GM21423 (cell line): Measurements from ENCODE around the gene VAMP4.
"Not testable (repeated sequence)": the region's sequence is repeated elsewhere in the genome, so short reads cannot be mapped to it uniquely, and the experiment has no call there.

ENCODE experiments used
- ATAC-seq: cut with Tn5 transposase; IDR thresholded peaks from one replicate; pipeline ENCODE4 v1.9.1; 2021; ENCODE audit warnings: mild to moderate bottlenecking, moderate library complexity; ENCODE audit not compliant: unreplicated experiment

VAMP4 gene

DNA sequence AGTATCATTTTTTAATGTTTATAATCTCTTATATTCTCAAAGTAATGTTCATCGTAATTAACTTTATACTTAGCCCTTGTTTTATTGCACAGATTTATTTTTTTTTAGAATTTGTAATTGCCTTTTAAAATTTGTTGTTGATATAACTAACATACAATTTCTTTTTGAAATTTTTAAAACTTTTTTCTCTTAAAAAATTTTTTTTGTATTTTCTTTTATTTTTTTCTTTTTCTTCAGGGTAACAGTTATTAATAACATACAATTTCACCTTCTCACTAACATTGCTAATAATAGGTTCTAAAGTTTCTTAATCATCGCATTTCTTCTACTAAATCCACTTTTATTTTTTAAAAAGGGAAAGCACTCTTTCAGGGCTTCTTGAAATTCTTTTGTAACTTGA lies 11.3 kb upstream of the VAMP4 start:
- no peak for ATAC-seq

- ATAC-seq, result no peak
These were observed 9.4 kb upstream of the VAMP4 start for GRCh38 chr1:171751221-171751620.

DNA sequence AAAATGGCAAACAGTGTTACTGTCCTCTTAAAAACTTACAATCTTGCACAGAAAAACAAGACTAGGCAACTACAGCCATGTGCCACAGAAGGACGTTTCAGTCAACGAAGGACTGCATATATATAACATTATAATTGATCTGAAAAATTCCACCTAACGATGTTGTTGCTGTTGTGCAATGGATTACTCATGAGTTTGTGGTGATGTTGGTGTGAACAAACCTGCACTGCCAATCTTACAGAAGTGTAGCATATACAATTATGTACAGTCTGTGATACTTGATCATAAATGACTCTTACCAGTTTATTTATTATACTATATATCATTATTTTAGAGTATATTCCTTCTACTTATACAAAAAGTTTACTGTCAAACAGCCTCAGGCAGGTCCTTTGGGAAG lies 6.8 kb upstream of the VAMP4 start:
- ATAC-seq, result no peak

DNA sequence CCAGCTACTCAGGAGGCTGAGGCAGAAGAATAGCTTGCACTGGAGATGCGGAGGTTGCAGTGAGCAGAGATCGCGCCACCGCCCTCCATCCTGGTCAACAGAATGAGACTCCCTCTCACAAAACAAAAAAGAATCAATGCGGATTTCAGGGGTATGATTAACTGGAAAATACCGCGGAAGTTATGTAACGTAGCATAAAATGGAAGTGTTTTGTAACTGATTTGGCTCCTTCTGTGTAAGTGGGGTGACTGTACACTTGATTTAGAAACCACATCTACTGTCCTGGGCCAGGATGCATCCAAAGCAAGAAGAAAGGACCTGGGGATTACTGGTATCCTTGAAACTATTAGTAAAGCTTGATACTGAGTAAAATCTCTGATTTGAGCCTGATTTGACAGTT lies 3.1 kb upstream of the VAMP4 start:
- no peak for ATAC-seq

- no peak for ATAC-seq
These were observed 1.4 kb upstream of the VAMP4 start for GRCh38 chr1:171743081-171743870.

- peak; percentile 0 for ATAC-seq
These were observed 685 bp upstream of the VAMP4 start for GRCh38 chr1:171742577-171742922.

- ATAC-seq, result peak; percentile 22
These were observed 636 bp downstream of the VAMP4 start for GRCh38 chr1:171740987-171741871.

DNA sequence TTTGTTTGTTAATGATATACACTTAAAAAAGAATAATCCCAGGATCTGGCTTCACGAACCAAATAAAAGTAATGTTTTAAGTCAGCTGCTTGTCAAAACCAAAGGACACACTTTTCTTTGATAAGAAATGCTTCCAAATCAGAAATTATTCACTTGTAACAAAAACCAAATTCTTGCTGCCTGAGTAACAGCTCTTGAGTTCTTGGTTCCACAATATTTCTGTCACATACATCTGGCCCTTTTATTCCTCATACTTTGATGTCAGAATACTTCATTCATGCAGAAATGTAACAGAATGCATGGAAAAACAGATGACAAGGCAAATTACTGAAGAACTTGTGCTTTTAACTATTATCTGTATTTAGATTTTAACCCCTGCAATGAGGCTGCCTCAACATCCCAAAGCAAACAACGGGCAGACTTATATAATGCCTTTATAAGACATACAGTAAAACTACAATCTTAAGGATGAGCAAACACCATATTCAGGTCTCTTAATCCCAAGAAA lies 1.5 kb downstream of the VAMP4 start:
- no peak for ATAC-seq

GRCh38 chr1:171739656-171740055 lies 2.2 kb downstream of the VAMP4 start:
- no peak for ATAC-seq

DNA sequence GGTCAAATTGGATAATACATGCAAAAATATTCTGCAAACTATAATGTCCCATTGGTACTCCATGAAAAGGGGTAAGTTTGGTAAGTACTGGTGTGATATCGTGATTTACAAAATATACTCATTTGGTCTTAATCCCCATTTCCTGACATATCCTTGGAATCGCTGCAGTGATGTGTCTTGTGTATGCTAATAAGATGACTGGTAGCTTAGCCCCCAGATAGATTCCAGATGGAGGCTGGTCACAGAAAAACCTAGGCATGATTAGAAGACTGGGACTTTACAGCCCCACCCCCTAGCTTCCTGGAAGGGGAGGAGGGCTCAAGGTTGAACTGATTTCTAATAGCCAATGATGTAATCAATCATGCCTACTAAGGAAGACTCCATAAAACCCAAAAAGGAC lies 3.0 kb downstream of the VAMP4 start:
- ATAC-seq, result no peak

- ATAC-seq, result no peak
These were observed 5.7 kb downstream of the VAMP4 start for GRCh38 chr1:171736196-171736595.

GRCh38 chr1:171730052-171730451 lies 11.8 kb downstream of the VAMP4 start:
- ATAC-seq, result no peak

DNA sequence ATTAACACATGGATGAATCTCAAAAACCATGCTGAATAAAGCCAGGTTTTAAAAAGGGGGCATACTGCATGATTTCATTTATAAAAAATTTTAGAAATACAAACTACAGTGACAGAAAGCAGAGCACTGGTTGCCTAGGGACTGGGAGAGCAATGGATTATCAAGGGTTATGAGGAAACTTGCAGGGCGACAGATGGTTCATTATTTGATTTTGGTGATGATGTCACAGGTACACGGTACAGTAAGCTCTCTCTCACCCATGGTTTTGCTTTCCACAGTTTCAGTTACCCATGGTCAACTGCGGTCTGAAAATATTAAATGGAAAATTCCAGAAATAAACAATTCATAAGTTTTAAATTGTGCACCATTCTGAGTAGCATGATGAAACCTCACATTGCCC lies 14.1 kb downstream of the VAMP4 start:
- no peak for ATAC-seq

GRCh38 chr1:171723180-171723579 lies 18.7 kb downstream of the VAMP4 start:
- not testable (repeated sequence) for ATAC-seq

DNA sequence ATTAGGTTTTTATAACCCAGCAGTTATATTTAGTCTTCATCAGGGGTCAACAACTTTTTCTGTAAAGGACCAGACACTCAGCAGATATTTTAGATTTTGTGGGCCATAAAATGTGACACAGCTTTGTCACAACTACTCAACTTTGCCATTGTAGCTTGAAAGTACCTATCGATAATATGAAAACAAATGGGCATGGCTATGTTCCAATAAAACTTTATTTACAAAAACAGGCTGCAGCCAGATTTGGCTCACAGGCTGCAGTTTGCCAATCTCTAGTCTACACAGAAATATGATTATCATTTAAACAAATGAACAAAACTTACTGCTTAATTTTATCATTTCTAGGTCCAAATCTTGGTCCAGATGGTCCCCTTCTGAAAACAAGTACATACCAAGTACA lies 23.0 kb downstream of the VAMP4 start:
- ATAC-seq, result no peak

DNA sequence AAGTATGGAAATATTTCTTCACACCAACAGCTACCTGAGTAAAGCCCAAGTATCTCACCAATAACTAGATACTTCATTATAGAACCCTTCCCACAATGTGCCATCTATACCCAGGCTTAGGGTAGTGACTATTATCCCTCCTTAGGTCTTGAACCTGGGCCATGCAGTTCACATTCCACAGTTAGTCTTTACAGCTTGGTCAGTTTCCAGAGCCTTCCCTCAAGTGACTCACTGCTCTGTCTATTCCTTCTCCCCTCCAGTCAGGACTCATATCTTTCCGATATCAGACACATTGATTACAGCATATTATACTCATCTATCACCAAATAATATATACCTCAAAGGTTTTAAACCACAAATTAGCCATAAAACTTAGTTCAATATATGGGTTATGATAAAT lies 23.6 kb downstream of the VAMP4 start:
- no peak for ATAC-seq

GRCh38 chr1:171717062-171717718 lies 24.7 kb downstream of the VAMP4 start:
- no peak for ATAC-seq

- ATAC-seq, result no peak
These were observed 25.2 kb downstream of the VAMP4 start for GRCh38 chr1:171716616-171717015.

DNA sequence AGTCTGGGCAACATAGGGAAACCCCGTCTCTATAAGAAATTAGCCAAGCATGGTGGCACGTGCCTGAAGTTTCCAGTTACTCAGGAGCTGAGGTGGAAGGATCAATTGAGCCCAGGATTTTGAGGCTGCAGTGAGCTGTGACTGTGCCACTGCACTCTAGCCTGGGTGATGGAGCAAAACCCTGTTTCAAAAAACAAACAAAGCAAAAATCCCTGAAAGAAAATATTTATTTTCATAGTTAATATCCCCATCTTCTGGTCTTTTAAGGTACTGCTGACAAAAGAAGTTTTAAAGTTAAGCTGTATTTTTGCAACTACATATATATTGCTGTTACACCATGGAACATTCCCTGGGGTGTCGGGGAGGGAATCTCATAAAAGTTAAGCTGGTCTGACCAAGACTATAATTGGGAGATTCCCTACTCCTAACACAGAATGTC lies 26.0 kb downstream of the VAMP4 start:
- no peak for ATAC-seq

DNA sequence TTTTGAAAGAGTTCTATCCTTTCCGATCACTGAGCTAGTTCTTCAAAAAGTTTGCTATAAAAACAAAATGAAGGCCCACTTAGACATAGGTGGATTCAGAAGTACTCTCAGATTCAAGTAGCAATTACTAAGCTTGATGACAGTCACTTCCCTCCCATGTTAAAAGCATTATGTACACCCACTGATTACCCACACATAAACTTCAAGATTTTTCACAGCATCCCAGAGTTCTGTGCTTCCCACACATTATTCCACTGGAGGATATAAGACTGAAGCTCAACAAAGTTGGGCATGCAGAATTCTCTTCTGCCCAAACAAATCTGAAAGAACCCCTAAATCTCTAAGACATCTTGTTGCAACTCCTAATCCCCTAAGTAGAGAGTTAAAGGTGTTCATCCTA lies 29.5 kb downstream of the VAMP4 start:
- no peak for ATAC-seq

- ATAC-seq, result no peak
These were observed 30.2 kb downstream of the VAMP4 start for GRCh38 chr1:171711643-171712042.
